MCF 10A (cell line): ENCODE data around the gene OR10G7. TPM values are rescaled to one million over a fixed set of nuclear protein-coding genes. Genes with fewer than 3 reads are reported as not detected.

ENCODE experiments used
- Bru-seq: library from RNA; stranded (reverse); fragments of 400-500 nt; gene quantifications from one replicate; lab custom pipeline; 2021; lab: Mats Ljungman, UMichigan
- BruChase-seq, 2 experiments: library from RNA; stranded (reverse); fragments of 400-500 nt; gene quantifications; one replicate each; lab custom pipeline; 2021; lab: Mats Ljungman, UMichigan
- BruUV-seq: library from RNA; stranded (reverse); fragments of 400-500 nt; replicated peaks from 2 replicates; lab custom pipeline; 2021; lab: Mats Ljungman, UMichigan
- CTCF ChIA-PET: fragments of 300-600 bp; sonication (Branson Sonifier 250); formaldehyde crosslinking; extraction: SDS; loops from one replicate; lab custom pipeline; 2021; ENCODE audit warnings: antibody characterized with exemption, inconsistent platforms; lab: Yijun Ruan, JAX
- POLR2A ChIA-PET: fragments of 300-600, 350-650 bp; sonication (Branson Sonifier 250); formaldehyde crosslinking; extraction: SDS; loops from one replicate; lab custom pipeline; 2020; ENCODE audit warnings: antibody characterized with exemption, inconsistent platforms; lab: Yijun Ruan, JAX
- DNase-seq: peaks from one replicate; pipeline ENCODE4 v3.0.0-alpha.2; 2018; ENCODE audit not compliant: unreplicated experiment
- H3K27ac Mint-ChIP-seq: one replicate; pipeline ENCODE4 v1.8.0; 2022; ENCODE audit warnings: mild to moderate bottlenecking, low read depth, mixed read lengths; ENCODE audit not compliant: unreplicated experiment
- H3K27me3 Mint-ChIP-seq: one replicate; pipeline ENCODE4 v1.8.0; 2022; ENCODE audit warnings: mixed read lengths; ENCODE audit not compliant: insufficient read depth, unreplicated experiment
- H3K36me3 Mint-ChIP-seq: one replicate; pipeline ENCODE4 v1.8.0; 2022; ENCODE audit warnings: mild to moderate bottlenecking, moderate library complexity, mixed read lengths; ENCODE audit not compliant: insufficient read depth, unreplicated experiment
- H3K4me1 Mint-ChIP-seq: one replicate; pipeline ENCODE4 v1.8.0; 2022; ENCODE audit warnings: mixed read lengths; ENCODE audit not compliant: insufficient read depth, unreplicated experiment
- H3K4me3 Mint-ChIP-seq: one replicate; pipeline ENCODE4 v1.8.0; 2022; ENCODE audit warnings: mild to moderate bottlenecking, moderate library complexity, mixed read lengths; ENCODE audit not compliant: unreplicated experiment
- H3K9me3 Mint-ChIP-seq: one replicate; pipeline ENCODE4 v1.8.0; 2022; ENCODE audit warnings: mixed read lengths; ENCODE audit not compliant: unreplicated experiment
- CTCF ChIP-seq: fragments of 200-600 bp; IDR thresholded peaks from one replicate; pipeline ENCODE4 v1.8.0; 2022; ENCODE audit warnings: antibody characterized with exemption, mild to moderate bottlenecking; ENCODE audit not compliant: unreplicated experiment
- intact Hi-C: fragments of 100-400 bp; cut with micrococcal nuclease; formaldehyde crosslinking; loops from 2 replicates; pipeline ENCODE4 v1.14.1; 2022
- long read RNA-seq: library from polyadenylated mRNA; stranded (forward); transcript quantifications from one replicate; pipeline ENCODE4 v2.0.0, GENCODE V29; 2022
- total RNA-seq: library from RNA; stranded (reverse); gene quantifications from 2 replicates; pipeline ENCODE4 v1.2.3, GENCODE V29; 2022

Gene OR10G7
- total RNA-seq (not detected in 2 replicates), Bru-seq, nascent RNA (not detected), BruChase-seq, experiment 1, labeled RNA remaining after a 6-hour chase (not detected), BruChase-seq, experiment 2, labeled RNA remaining after a 2-hour chase (not detected)
- long read RNA-seq = 0 reads

GRCh38 chr11:124041254-124041653, at the start of gene OR10G7:
Gene OR10G7 (minus strand): TSS chr11:124041325. CDS start chr11:124039001, 2,324 bp downstream.
- Mint-ChIP-seq H3K9me3 (no peaks in the 10 kb centered on the region), H3K36me3 (no peaks in the 10 kb centered on the region), H3K27ac (no peak within 1 kb of the TSS), H3K4me1 (no peaks in the 10 kb centered on the region), H3K4me3 (no peak within 1 kb of the TSS), H3K27me3 (no peaks in the 10 kb centered on the region)
- DNase-seq = no peak
- CTCF ChIA-PET = interaction anchor here (1.3 kb wide), 1 partner anchor 29 kb away, joined by 4 read pairs; no protein-coding TSS in a partner anchor
- POLR2A ChIA-PET = interaction anchor here (0.6 kb wide), 1 partner anchor 300 kb away, joined by 3 read pairs; the partner anchor contains the start of gene ZNF202
- no TSS peak for BruUV-seq
- TF ChIP-seq CTCF = no peak
- intact Hi-C loops = no loop called here

- intact Hi-C loops = no loop called here
- no peaks in the 10 kb centered on the region for H3K36me3 Mint-ChIP-seq
- H3K4me1 Mint-ChIP-seq = peaks cover 10% of the 10 kb centered on the region
- H3K4me3 Mint-ChIP-seq = no peak overlapping the region
- H3K27ac Mint-ChIP-seq = no peak overlapping the region
- POLR2A ChIA-PET = no interaction called here
- DNase-seq = no peak
- H3K27me3 Mint-ChIP-seq = no peaks in the 10 kb centered on the region
- no TSS peak for BruUV-seq
- no peaks in the 10 kb centered on the region for H3K9me3 Mint-ChIP-seq
- CTCF ChIA-PET = interaction anchor here (0.5 to 2.4 kb wide), 2 partner anchors 16 to 256 kb away, joined by 3 to 18 read pairs; no protein-coding TSS in a partner anchor
- TF ChIP-seq CTCF = no peak
Observed at GRCh38 chr11:124085997-124086846, 45.1 kb upstream of the OR10G7 start.

GRCh38 chr11:124085583-124085982, 44.5 kb upstream of the OR10G7 start:
- intact Hi-C loops = no loop called here
- H3K27ac Mint-ChIP-seq = no peak overlapping the region
- no TSS peak for BruUV-seq
- no peak for TF ChIP-seq CTCF
- H3K4me3 Mint-ChIP-seq = no peak overlapping the region
- no peaks in the 10 kb centered on the region for H3K36me3 Mint-ChIP-seq
- no peak for DNase-seq
- no peaks in the 10 kb centered on the region for H3K27me3 Mint-ChIP-seq
- no peaks in the 10 kb centered on the region for H3K9me3 Mint-ChIP-seq
- ChIA-PET POLR2A (interaction anchor here (0.6 kb wide), 1 partner anchor 21 kb away, joined by 3 read pairs; no protein-coding TSS in a partner anchor), CTCF (interaction anchor here (0.5 to 2.4 kb wide), 2 partner anchors 15 to 257 kb away, joined by 3 to 18 read pairs; no protein-coding TSS in a partner anchor)
- peaks cover 10% of the 10 kb centered on the region for H3K4me1 Mint-ChIP-seq

- DNase-seq = peak; percentile 23
- H3K36me3 Mint-ChIP-seq = no peaks in the 10 kb centered on the region
- ChIA-PET POLR2A (interaction anchor here (0.6 to 1.2 kb wide), 4 partner anchors 12 to 501 kb away, joined by 3 to 4 read pairs (median 3); no protein-coding TSS in a partner anchor), CTCF (interaction anchor here (0.7 to 2.0 kb wide), 8 partner anchors 10 to 375 kb away, joined by 3 to 20 read pairs (median 4); no protein-coding TSS in a partner anchor)
- no peaks in the 10 kb centered on the region for H3K27me3 Mint-ChIP-seq
- intact Hi-C loops = no loop called here
- H3K9me3 Mint-ChIP-seq = no peaks in the 10 kb centered on the region
- peaks cover 10% of the 10 kb centered on the region for H3K4me1 Mint-ChIP-seq
- no peak overlapping the region for H3K4me3 Mint-ChIP-seq
- no TSS peak for BruUV-seq
- no peak for TF ChIP-seq CTCF
- no peak overlapping the region for H3K27ac Mint-ChIP-seq
Observed at GRCh38 chr11:124082371-124082770, 41.2 kb upstream of the OR10G7 start.
